ENCODE data around the gene TEX2. TPM values are rescaled to one million over a fixed set of nuclear protein-coding genes. Genes with fewer than 3 reads are reported as not detected.

Gene TEX2
- total RNA-seq, 1 experiment from 2014 or later: 20.1 TPM

GRCh38 chr17:64243340-64243739, 19.7 kb downstream of the TEX2 start:
- TF ChIP-seq CTCF (IDR thresholded peaks at IDR 0.05) (no peak), SIN3A (IDR thresholded peaks at IDR 0.05; ENCODE audit: borderline replicate concordance, insufficient read depth, low read depth, low read length) (no peak), TCF7L2 (IDR thresholded peaks at IDR 0.05; ENCODE audit: low read depth, low read length) (no peak), POLR2AphosphoS5 (IDR thresholded peaks at IDR 0.05; ENCODE audit: low read depth, low read length) (no peak), REST (IDR thresholded peaks at IDR 0.05; ENCODE audit: insufficient read depth in 1 of 2, low read depth in 2 of 2, low read length in 1 of 2) (no peak)
- in situ Hi-C loops (cut with HindIII; ENCODE audit: low pct_unique_long_range_greater_than_20kb, low sequenced_read_pairs): no loop called here
- CTCF ChIA-PET: no interaction called here
- ATAC-seq (no peak), DNase-seq (ENCODE audit: low read depth, low spot score) (no peak)
- Histone ChIP-seq H3K9me3 (ENCODE audit: control insufficient read depth, insufficient read depth, low read depth, low read length) (no peaks in the 10 kb centered on the region), H3K27me3 (ENCODE audit: control insufficient read depth, insufficient read depth, low read length) (no peaks in the 10 kb centered on the region), H3K4me1 (ENCODE audit: control insufficient read depth, insufficient read depth, low read length) (peaks cover 8% of the 10 kb centered on the region; the same call in 1 of the 2 replicates), H3K4me3 (ENCODE audit: low read depth in 2 of 2, low read length in 2 of 2) (no peak overlapping the region), H3K27ac (ENCODE audit: low read length) (no peak overlapping the region), H3K36me3 (ENCODE audit: control insufficient read depth, insufficient read depth, low read length) (no peaks in the 10 kb centered on the region)
- no TSS peak for BruUV-seq (replicated peaks)
- POLR2A ChIA-PET: no interaction called here
- intact Hi-C loops (cut with micrococcal nuclease; ENCODE audit: unreplicated experiment): no loop called here

- CTCF ChIA-PET: no interaction called here
- BruUV-seq (replicated peaks): no TSS peak
- in situ Hi-C loops (cut with HindIII; ENCODE audit: low pct_unique_long_range_greater_than_20kb, low sequenced_read_pairs): no loop called here
Measured at GRCh38 chr17:64242633-64243032, 20.4 kb downstream of the TEX2 start.

More at GRCh38 chr17:64242633-64243032, 20.4 kb downstream of the TEX2 start:
- H3K4me1 ChIP-seq (ENCODE audit: control insufficient read depth, insufficient read depth, low read length): peaks cover 8% of the 10 kb centered on the region; the same call in 1 of the 2 replicates
- DNase-seq (ENCODE audit: low read depth, low spot score) (no peak), ATAC-seq (no peak)
- TF ChIP-seq TCF7L2 (IDR thresholded peaks at IDR 0.05; ENCODE audit: low read depth, low read length) (no peak), SIN3A (IDR thresholded peaks at IDR 0.05; ENCODE audit: borderline replicate concordance, insufficient read depth, low read depth, low read length) (no peak), POLR2AphosphoS5 (IDR thresholded peaks at IDR 0.05; ENCODE audit: low read depth, low read length) (no peak), REST (IDR thresholded peaks at IDR 0.05; ENCODE audit: insufficient read depth in 1 of 2, low read depth in 2 of 2, low read length in 1 of 2) (no peak), CTCF (IDR thresholded peaks at IDR 0.05) (no peak)
- H3K27me3 ChIP-seq (ENCODE audit: control insufficient read depth, insufficient read depth, low read length): no peaks in the 10 kb centered on the region
- H3K36me3 ChIP-seq (ENCODE audit: control insufficient read depth, insufficient read depth, low read length): no peaks in the 10 kb centered on the region
- H3K9me3 ChIP-seq (ENCODE audit: control insufficient read depth, insufficient read depth, low read depth, low read length): no peaks in the 10 kb centered on the region
- POLR2A ChIA-PET: no interaction called here
- no peak overlapping the region for H3K4me3 ChIP-seq (ENCODE audit: low read depth in 2 of 2, low read length in 2 of 2)
- H3K27ac ChIP-seq (ENCODE audit: low read length): no peak overlapping the region
- intact Hi-C loops (cut with micrococcal nuclease; ENCODE audit: unreplicated experiment): no loop called here

Data from Panc1 (cell line).